Activated naive CD4-positive, alpha-beta T cell (primary cell): ENCODE data around the gene CFLAR.
"Not testable (repeated sequence)": the region's sequence is repeated elsewhere in the genome, so short reads cannot be mapped to it uniquely, and the experiment has no call there.

Source experiments
- DNase-seq, 4 experiments: peaks; one replicate each; lab custom pipeline; 2025; lab: John Stamatoyannopoulos, UW

Gene CFLAR

GRCh38 chr2:201118961-201119854 is 3.2 kb downstream of the CFLAR start:
- DNase-seq = no peak

DNA sequence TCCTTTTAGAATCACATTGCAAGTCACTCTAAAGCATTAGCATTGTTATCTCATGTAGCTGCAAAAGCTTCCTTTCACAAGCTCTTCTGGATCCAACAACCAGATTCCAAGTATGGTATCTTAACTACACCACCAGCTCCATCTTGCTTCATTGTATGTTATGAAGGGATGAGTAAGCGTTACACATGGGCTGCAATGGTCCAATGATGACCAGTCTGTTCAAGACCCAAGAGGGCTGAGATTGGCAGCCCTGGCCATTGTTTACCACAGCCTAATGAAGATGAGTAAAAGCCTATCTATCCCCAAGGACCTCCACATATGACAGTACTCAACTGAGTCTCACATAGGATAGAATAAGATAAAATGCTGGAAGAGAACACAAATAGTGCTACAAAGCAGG is 6.3 kb downstream of the CFLAR start:
- no peak for DNase-seq

GRCh38 chr2:201126308-201127151 is 10.6 kb downstream of the CFLAR start:
- DNase-seq = no peak

- DNase-seq = no peak
Observed at GRCh38 chr2:201127152-201127511, 11.2 kb downstream of the CFLAR start.

- DNase-seq = no peak
Observed at GRCh38 chr2:201127570-201127969, 11.6 kb downstream of the CFLAR start.

DNA sequence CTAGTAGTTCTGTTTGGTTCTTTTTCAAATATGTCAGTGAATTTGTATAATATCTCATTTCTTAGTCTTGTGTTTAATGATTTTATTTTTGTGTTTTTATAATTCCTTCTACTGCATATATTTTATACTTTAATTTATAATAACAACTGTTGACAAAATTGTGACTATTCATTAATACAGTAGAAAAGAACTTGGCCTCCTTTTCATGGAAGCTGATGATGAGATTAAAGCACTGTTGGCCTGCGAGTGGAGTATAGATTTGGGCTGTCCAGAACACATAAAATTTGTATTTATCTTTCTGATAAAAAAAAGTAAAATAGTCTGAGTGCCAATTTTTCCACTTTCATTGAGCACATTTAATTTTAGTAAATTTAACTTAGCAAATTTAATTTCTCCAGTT is 12.1 kb downstream of the CFLAR start:
- DNase-seq = no peak

GRCh38 chr2:201128933-201129505 is 13.1 kb downstream of the CFLAR start:
- DNase-seq = no peak

- peak in 1 of 4 experiments; percentile 10 for DNase-seq
Observed at GRCh38 chr2:201130524-201131186, 14.7 kb downstream of the CFLAR start.

DNA sequence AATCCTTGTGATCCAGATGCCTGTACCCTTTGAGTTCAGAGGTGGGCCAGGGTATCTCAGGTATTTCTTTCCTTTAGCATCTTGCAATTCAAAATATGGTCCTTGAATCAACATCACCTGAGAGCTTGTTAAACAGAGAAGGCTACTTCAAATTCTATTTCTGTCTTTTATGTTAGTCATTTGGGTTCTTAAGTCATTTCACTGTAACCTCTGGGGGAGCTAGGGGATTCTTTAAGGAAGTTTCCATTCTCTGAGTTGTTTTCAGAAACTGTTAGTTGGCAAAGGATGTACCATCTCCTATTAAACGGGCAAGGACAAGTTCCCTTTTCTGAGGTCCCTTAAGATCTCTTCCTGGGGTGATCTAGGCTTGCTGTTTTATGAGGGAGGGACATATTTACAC is 16.6 kb downstream of the CFLAR start:
- DNase-seq = no peak

DNA sequence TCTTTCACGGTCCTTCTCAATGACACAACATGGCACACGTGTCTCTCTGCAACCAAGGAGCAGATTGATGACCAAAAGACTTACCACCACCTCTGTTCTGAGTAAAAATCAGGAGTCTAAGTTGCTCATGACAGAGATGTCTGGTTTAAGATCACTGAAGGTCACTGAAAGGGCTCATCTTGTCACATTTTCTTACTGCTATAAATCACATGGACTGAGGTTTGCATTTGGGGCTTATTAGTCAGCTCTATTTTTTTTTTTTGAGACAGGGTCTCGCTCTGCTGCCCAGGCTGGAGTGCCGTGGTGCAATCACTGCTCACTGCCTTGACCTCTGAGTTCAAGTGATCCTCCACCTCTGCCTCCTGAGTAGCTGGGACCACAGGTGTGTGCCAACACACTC is 19.4 kb downstream of the CFLAR start:
- DNase-seq = no peak

GRCh38 chr2:201136889-201137321 is 20.9 kb downstream of the CFLAR start:
- no peak for DNase-seq

- DNase-seq = no peak
Observed at GRCh38 chr2:201137505-201138400, 21.8 kb downstream of the CFLAR start.

DNA sequence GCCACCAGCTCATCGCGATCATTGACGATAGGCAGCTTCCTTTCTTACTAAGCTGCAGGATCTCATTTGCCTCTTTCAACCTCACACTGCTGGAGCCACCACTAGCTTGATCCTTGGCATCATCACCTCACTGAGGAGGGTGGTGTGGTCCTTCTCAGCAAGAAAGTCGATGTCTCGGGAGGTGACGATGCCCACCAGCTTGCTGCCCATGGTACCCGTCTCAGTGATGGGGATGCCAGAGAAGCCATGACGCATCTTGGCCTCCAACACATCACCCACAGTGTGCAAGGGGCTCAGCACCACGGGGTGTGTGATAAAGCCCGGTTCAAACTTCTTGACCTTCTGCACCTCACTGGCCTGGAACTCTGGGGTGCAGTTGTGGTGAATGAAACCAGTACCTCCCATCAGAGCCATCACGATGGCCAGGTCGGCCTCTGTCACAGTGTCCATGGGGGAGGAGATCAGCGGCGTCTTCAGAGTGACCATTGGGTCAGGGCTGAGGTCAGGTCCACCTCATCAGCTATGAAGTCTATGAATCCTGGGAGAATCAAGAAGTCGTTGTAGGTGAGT is 22.5 kb downstream of the CFLAR start:
- DNase-seq = no peak

- not testable (repeated sequence) for DNase-seq
Observed at GRCh38 chr2:201138986-201139781, 23.2 kb downstream of the CFLAR start.

DNA sequence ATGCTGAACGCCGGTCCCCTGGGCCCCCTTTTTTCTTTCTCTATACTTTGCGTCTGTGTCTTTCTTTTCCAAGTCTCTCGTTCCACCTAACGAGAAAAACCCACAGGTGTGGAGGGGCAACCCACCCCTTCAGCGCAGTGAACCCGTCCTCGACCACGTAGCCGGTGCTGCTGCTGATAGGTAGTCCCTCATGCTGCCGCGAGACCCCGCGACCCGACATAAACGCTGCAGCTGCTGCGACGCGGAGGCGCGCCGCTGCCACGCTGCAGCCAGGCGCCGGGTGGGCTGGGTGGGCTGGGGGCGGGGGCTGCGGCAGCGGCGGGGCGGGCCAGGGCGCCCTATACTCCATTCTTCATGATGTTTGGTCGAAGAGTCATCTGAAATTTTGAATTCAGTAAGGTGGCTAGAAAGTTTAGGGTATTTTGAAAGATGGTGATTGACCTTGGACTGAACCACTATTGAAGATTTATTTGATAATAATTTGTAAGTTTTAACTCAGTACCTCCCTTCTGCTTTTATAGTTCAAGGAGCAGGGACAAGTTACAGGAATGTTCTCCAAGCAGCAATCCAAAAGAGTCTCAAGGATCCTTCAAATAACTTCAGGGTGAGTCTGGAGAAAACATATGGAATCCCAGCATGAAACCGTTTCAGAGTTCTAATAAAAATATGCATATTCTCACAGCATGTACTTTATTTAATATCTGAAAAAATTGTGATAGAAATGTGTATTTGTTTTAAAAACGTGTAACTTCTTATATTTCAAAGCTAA is 24.1 kb downstream of the CFLAR start:
- DNase-seq = no peak

DNA sequence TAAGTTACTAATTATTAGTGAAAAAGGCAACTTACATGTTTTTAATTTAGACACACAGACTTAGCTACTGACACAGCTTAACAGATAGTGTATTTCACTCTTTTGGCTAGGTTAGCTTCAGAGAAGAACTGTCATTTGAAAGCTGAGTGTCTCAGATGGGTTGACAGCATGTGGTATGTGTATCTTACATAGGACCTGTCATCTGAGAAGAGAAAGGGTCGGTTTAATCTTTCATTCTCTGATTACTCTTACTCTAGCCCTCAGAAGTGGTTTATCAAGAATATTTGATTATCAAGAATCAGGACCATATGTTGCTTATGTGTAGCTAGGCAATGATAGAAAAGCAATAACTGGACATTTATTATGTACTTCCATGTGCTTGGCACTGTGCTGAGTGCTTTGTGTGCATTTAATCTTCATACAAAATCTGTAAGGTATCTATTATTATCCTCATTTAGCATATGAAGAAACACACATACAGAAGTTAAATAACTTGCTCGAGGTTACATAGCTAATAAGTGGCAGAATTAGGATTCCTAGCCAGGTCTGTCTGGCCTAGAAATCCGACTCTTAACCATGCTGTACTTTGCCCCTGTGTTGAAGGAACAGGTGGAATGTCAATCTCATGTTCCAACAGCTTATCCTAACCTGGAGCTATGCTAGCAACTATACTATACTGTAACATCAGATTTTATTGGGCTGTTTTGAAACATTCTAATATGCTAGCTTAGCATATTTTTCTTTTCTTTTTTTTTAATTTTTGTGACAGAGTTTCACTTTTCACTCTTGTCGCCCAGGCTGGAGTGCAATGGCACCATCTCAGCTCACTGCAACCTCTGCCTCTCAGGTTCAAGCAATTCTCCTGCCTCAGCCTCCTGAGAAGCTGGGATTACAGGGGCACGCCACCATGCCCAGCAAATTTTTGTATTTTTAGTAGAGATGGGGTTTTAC is 28.4 kb downstream of the CFLAR start:
- no peak for DNase-seq

DNA sequence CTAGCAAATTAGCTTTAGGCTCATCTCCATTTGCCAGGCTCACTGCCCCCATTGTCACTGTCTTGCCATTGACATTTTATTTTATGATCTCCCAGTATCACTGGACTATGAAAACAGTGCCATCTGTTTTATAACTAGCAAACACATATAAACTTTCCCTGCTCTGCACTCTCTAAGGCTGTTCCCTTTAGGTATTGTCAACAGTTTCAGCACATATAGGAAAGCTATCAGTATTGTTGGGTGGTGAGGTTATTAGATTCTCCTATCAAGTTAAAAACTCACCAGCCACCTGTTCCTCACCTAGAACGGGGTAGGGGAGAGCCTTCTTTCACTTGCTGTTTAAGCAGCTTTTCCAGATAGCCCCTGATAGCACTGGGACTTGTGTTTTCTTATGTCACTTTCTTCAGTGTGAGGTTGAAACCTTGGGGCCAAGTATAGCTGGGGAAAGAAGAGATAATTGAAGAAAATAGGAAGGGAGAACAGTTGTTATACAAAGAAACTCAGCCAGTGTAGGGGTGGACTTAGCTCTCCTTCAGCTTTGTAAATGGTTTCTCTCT is 32.5 kb downstream of the CFLAR start:
- DNase-seq = no peak
